ENCODE results near the gene MMP3. TPM values are rescaled to one million over a fixed set of nuclear protein-coding genes. Genes with fewer than 3 reads are reported as not detected.

The MMP3 gene
- total and polyA plus RNA-seq, 9 of the 15 experiments (the other 6 are each of a cell fraction or from before 2014, with no cell fraction given) = not detected

DNA sequence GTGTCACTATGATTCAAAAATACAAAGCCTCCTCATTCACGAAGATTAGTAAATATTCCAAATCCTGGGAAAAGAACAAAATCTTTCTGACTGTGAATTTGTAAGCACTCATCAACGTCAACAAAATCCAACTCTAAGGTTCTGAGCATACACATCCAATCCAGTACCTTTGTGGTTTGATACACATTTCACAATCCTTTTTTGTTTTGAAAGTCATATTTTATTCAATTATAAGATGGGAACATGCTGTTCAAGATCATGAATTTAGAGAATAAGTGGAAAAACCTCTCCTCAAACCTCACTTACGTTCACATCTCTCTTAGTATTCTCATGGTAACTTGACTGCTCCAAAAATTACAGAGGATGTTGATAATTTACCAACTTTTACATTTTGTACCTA lies 9.6 kb upstream of the MMP3 start:
- BruUV-seq (replicated peaks) = no TSS peak
- WGBS (ENCODE audit: insufficient coverage, low coverage, missing lambda C conversion rate) = 2% methylated on average over 3 of the region's 3 CpGs
- ATAC-seq = no peak
- Histone ChIP-seq H4K20me1 (replicated peaks; ENCODE audit: control insufficient read depth, insufficient read depth, low read length) (no peaks in the 10 kb centered on the region), H3K4me3 (no peak overlapping the region), H3K4me2 (ENCODE audit: insufficient read depth, low read length) (no peak overlapping the region), H3K79me2 (ENCODE audit: control insufficient read depth, insufficient read depth, low read length) (no peaks in the 10 kb centered on the region), H3K36me3 (ENCODE audit: control insufficient read depth, insufficient read depth, low read length) (no peaks in the 10 kb centered on the region), H3K9me3 (replicated peaks; ENCODE audit: control insufficient read depth, insufficient read depth, low read depth, low read length) (no peaks in the 10 kb centered on the region), H3K27ac (ENCODE audit: extremely low read depth, low read depth, low read length) (no peak overlapping the region), H3K4me1 (replicated peaks in 1 of 2; ENCODE audit: control insufficient read depth in 2 of 2, insufficient read depth in 2 of 2, low read length in 2 of 2) (no peaks in the 10 kb centered on the region), H3K9ac (ENCODE audit: insufficient read depth in 1 of 2, low read depth in 2 of 2, low read length in 2 of 2) (no peak overlapping the region), H3K27me3 (ENCODE audit: control insufficient read depth in 2 of 2, insufficient read depth in 2 of 2, low read length in 2 of 2) (no peaks in the 10 kb centered on the region), H3K9me1 (ENCODE audit: control insufficient read depth, insufficient read depth, low read length) (no peaks in the 10 kb centered on the region), H2AFZ (ENCODE audit: low read depth, low read length) (no peak overlapping the region)
- FAIRE-seq = no peak
- ChIA-PET CTCF (ENCODE audit: low intra/inter-chr PET ratio) (no interaction called here), POLR2A (no interaction called here)
- DNase-seq (ENCODE audit: extremely low read depth in 1 of 4, low spot score in 3 of 4) = no peak
- in situ Hi-C loops (cut with MboI) (no loop called here), intact Hi-C loops (cut with micrococcal nuclease) (no loop called here)
- TF ChIP-seq, protein P1, sequence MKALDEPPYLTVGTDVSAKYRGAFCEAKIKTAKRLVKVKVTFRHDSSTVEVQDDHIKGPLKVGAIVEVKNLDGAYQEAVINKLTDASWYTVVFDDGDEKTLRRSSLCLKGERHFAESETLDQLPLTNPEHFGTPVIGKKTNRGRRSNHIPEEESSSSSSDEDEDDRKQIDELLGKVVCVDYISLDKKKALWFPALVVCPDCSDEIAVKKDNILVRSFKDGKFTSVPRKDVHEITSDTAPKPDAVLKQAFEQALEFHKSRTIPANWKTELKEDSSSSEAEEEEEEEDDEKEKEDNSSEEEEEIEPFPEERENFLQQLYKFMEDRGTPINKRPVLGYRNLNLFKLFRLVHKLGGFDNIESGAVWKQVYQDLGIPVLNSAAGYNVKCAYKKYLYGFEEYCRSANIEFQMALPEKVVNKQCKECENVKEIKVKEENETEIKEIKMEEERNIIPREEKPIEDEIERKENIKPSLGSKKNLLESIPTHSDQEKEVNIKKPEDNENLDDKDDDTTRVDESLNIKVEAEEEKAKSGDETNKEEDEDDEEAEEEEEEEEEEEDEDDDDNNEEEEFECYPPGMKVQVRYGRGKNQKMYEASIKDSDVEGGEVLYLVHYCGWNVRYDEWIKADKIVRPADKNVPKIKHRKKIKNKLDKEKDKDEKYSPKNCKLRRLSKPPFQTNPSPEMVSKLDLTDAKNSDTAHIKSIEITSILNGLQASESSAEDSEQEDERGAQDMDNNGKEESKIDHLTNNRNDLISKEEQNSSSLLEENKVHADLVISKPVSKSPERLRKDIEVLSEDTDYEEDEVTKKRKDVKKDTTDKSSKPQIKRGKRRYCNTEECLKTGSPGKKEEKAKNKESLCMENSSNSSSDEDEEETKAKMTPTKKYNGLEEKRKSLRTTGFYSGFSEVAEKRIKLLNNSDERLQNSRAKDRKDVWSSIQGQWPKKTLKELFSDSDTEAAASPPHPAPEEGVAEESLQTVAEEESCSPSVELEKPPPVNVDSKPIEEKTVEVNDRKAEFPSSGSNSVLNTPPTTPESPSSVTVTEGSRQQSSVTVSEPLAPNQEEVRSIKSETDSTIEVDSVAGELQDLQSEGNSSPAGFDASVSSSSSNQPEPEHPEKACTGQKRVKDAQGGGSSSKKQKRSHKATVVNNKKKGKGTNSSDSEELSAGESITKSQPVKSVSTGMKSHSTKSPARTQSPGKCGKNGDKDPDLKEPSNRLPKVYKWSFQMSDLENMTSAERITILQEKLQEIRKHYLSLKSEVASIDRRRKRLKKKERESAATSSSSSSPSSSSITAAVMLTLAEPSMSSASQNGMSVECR (CRISPR knock-in tag; IDR thresholded peaks at IDR 0.05) = no peak
- TF ChIP-seq, protein P2, sequence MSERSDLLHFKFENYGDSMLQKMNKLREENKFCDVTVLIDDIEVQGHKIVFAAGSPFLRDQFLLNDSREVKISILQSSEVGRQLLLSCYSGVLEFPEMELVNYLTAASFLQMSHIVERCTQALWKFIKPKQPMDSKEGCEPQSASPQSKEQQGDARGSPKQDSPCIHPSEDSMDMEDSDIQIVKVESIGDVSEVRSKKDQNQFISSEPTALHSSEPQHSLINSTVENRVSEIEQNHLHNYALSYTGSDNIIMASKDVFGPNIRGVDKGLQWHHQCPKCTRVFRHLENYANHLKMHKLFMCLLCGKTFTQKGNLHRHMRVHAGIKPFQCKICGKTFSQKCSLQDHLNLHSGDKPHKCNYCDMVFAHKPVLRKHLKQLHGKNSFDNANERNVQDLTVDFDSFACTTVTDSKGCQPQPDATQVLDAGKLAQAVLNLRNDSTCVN (CRISPR knock-in tag; IDR thresholded peaks at IDR 0.05) = no peak
- no peak for TF ChIP-seq TEAD1 (CRISPR knock-in tag; IDR thresholded peaks at IDR 0.05)
- TF ChIP-seq ZNF75A (CRISPR knock-in tag; IDR thresholded peaks at IDR 0.05) = no peak
- TF ChIP-seq, protein P3, sequence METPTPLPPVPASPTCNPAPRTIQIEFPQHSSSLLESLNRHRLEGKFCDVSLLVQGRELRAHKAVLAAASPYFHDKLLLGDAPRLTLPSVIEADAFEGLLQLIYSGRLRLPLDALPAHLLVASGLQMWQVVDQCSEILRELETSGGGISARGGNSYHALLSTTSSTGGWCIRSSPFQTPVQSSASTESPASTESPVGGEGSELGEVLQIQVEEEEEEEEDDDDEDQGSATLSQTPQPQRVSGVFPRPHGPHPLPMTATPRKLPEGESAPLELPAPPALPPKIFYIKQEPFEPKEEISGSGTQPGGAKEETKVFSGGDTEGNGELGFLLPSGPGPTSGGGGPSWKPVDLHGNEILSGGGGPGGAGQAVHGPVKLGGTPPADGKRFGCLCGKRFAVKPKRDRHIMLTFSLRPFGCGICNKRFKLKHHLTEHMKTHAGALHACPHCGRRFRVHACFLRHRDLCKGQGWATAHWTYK (CRISPR knock-in tag; IDR thresholded peaks at IDR 0.05) = no peak
- TF ChIP-seq, protein P4, sequence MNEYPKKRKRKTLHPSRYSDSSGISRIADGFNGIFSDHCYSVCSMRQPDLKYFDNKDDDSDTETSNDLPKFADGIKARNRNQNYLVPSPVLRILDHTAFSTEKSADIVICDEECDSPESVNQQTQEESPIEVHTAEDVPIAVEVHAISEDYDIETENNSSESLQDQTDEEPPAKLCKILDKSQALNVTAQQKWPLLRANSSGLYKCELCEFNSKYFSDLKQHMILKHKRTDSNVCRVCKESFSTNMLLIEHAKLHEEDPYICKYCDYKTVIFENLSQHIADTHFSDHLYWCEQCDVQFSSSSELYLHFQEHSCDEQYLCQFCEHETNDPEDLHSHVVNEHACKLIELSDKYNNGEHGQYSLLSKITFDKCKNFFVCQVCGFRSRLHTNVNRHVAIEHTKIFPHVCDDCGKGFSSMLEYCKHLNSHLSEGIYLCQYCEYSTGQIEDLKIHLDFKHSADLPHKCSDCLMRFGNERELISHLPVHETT (CRISPR knock-in tag; conservative IDR thresholded peaks at IDR 0.05 in 1 of 2, IDR thresholded peaks at IDR 0.05 in 1 of 2) = no peak
